Mesendoderm (in vitro differentiated cells): ENCODE data around the gene ABHD17A.
A peak's percentile ranks its signal among the peaks of the same experiment; 100 is the strongest.
"Not testable (repeated sequence)": the region's sequence is repeated elsewhere in the genome, so short reads cannot be mapped to it uniquely, and the experiment has no call there.

Experiments
- DNase-seq: peaks from one replicate; pipeline ENCODE4 v3.0.0; 2013
- H2AK5ac ChIP-seq: 2 replicates; pipeline ENCODE4 v1.6.1; 2013; ENCODE audit warnings: low read length, inconsistent platforms
- H2BK120ac ChIP-seq: 2 replicates; pipeline ENCODE4 v1.6.1; 2013; ENCODE audit warnings: low read depth, mild to moderate bottlenecking, low read length, moderate library complexity, mixed read lengths
- H2BK15ac ChIP-seq: replicated peaks from 2 replicates; pipeline ENCODE4 v1.6.1; 2013; ENCODE audit warnings: low read depth, mild to moderate bottlenecking, moderate library complexity
- H2BK5ac ChIP-seq: 2 replicates; pipeline ENCODE4 v1.6.1; 2013; ENCODE audit warnings: low read length, inconsistent platforms
- H3K18ac ChIP-seq: 2 replicates; pipeline ENCODE4 v1.6.1; 2013; ENCODE audit warnings: mild to moderate bottlenecking, low read length, mixed read lengths
- H3K23ac ChIP-seq: one replicate; pipeline ENCODE4 v1.6.1; 2013; ENCODE audit warnings: low read length
- H3K27ac ChIP-seq: 2 replicates; pipeline ENCODE4 v1.5.1; 2013; ENCODE audit warnings: low read depth, mild to moderate bottlenecking, inconsistent platforms, low read length, moderate library complexity
- H3K27me3 ChIP-seq: 2 replicates; pipeline ENCODE4 v1.6.1; 2013; ENCODE audit warnings: low read length, control low read depth, mild to moderate bottlenecking, inconsistent platforms; ENCODE audit not compliant: insufficient read depth, poor library complexity
- H3K36me3 ChIP-seq: 2 replicates; pipeline ENCODE4 v1.6.1; 2013; ENCODE audit warnings: low read length, inconsistent platforms; ENCODE audit not compliant: control insufficient read depth, insufficient read depth
- H3K4ac ChIP-seq: one replicate; pipeline ENCODE4 v1.6.1; 2013; ENCODE audit warnings: low read depth, mild to moderate bottlenecking, low read length, moderate library complexity
- H3K4me1 ChIP-seq: 2 replicates; pipeline ENCODE4 v1.6.1; 2013; ENCODE audit warnings: low read depth, low read length, inconsistent platforms; ENCODE audit not compliant: control insufficient read depth
- H3K4me2 ChIP-seq: 2 replicates; pipeline ENCODE4 v1.6.1; 2013; ENCODE audit warnings: low read length
- H3K4me3 ChIP-seq: 2 replicates; pipeline ENCODE4 v1.5.1; 2013; ENCODE audit warnings: mild to moderate bottlenecking, low read length
- H3K56ac ChIP-seq: one replicate; pipeline ENCODE4 v1.6.1; 2013; ENCODE audit warnings: low read length
- H3K79me1 ChIP-seq: 2 replicates; pipeline ENCODE4 v1.6.1; 2013; ENCODE audit warnings: low read length, inconsistent platforms
- H3K79me2 ChIP-seq: 2 replicates; pipeline ENCODE4 v1.6.1; 2013; ENCODE audit warnings: mild to moderate bottlenecking, low read length; ENCODE audit not compliant: control insufficient read depth, insufficient read depth
- H3K9ac ChIP-seq: 2 replicates; pipeline ENCODE4 v1.6.1; 2013; ENCODE audit warnings: low read length, inconsistent platforms
- H4K5ac ChIP-seq: one replicate; pipeline ENCODE4 v1.6.1; 2013; ENCODE audit warnings: low read length
- H4K8ac ChIP-seq: one replicate; pipeline ENCODE4 v1.6.1; 2013; ENCODE audit warnings: low read depth, mild to moderate bottlenecking, control low read depth, low read length, moderate library complexity
- WGBS: extraction: QIAGEN DNeasy Blood & Tissue Kit; methylation state at CpG from one replicate; pipeline ENCODE4 v1.1.7; 2013; ENCODE audit warnings: low lambda C conversion rate, missing lambda C conversion rate; ENCODE audit not compliant: insufficient coverage; ENCODE audit errors: extremely low coverage; 5-methylcytosine and 5-hydroxymethylcytosine counted together

The ABHD17A gene

GRCh38 chr19:1880611-1881392 lies 4.5 kb downstream of the ABHD17A start:
- H3K4ac ChIP-seq, result no peak overlapping the region
- H3K18ac ChIP-seq, result no peak overlapping the region
- peaks cover 23% of the 10 kb centered on the region for H3K79me1 ChIP-seq
- H3K4me3 ChIP-seq, result no peak overlapping the region
- H3K4me2 ChIP-seq, result no peak overlapping the region
- H3K27ac ChIP-seq, result no peak overlapping the region
- peaks cover 10% of the 10 kb centered on the region for H3K4me1 ChIP-seq
- no peaks in the 10 kb centered on the region for H3K36me3 ChIP-seq
- no CpG with 5 or more reads among the region's 35 CpGs for WGBS
- H4K5ac ChIP-seq, result no peak overlapping the region
- H3K79me2 ChIP-seq, result peaks cover 28% of the 10 kb centered on the region
- no peak overlapping the region for H2AK5ac ChIP-seq
- H3K9ac ChIP-seq, result no peak overlapping the region
- no peak overlapping the region for H2BK120ac ChIP-seq
- H2BK15ac ChIP-seq, result no peak overlapping the region
- H3K27me3 ChIP-seq, result no peaks in the 10 kb centered on the region
- no peak overlapping the region for H4K8ac ChIP-seq
- no peak overlapping the region for H3K56ac ChIP-seq
- no peak overlapping the region for H3K23ac ChIP-seq
- H2BK5ac ChIP-seq, result no peak overlapping the region
- no peak for DNase-seq

GRCh38 chr19:1879982-1880381 lies 5.3 kb downstream of the ABHD17A start:
- not testable (repeated sequence) for H4K8ac ChIP-seq, H2BK5ac ChIP-seq, H2AK5ac ChIP-seq, H3K56ac ChIP-seq, H4K5ac ChIP-seq, H3K4ac ChIP-seq, H3K27me3 ChIP-seq, H3K4me3 ChIP-seq, H3K18ac ChIP-seq, H3K9ac ChIP-seq, DNase-seq, H3K4me1 ChIP-seq, H3K27ac ChIP-seq, H3K23ac ChIP-seq, H3K36me3 ChIP-seq, H3K4me2 ChIP-seq, H2BK15ac ChIP-seq, H2BK120ac ChIP-seq
- WGBS, result no CpG with 5 or more reads among the region's 17 CpGs
- Histone ChIP-seq H3K79me1 (peaks cover 23% of the 10 kb centered on the region), H3K79me2 (peaks cover 33% of the 10 kb centered on the region)

- Histone ChIP-seq H3K79me2 (peaks cover 28% of the 10 kb centered on the region), H3K79me1 (peaks cover 16% of the 10 kb centered on the region)
- H2BK15ac ChIP-seq, H4K8ac ChIP-seq, H3K27me3 ChIP-seq, H2BK5ac ChIP-seq, H2AK5ac ChIP-seq, H3K27ac ChIP-seq, H3K9ac ChIP-seq, H3K4ac ChIP-seq, H3K18ac ChIP-seq, H3K23ac ChIP-seq, H4K5ac ChIP-seq, H3K56ac ChIP-seq, DNase-seq, H3K4me1 ChIP-seq, H3K36me3 ChIP-seq, H2BK120ac ChIP-seq, H3K4me3 ChIP-seq, H3K4me2 ChIP-seq: not testable (repeated sequence)
- no CpG with 5 or more reads among the region's 8 CpGs for WGBS
Observed at GRCh38 chr19:1878583-1878982, 6.7 kb downstream of the ABHD17A start.

- Histone ChIP-seq H3K56ac (peak overlapping the region; percentile 34), H3K79me2 (peaks cover 22% of the 10 kb centered on the region)
- not testable (repeated sequence) for H3K4me2 ChIP-seq, H3K27me3 ChIP-seq, H2AK5ac ChIP-seq, H3K79me1 ChIP-seq, H2BK5ac ChIP-seq, H3K4me3 ChIP-seq, H2BK15ac ChIP-seq, DNase-seq, H3K36me3 ChIP-seq, H4K8ac ChIP-seq, H3K18ac ChIP-seq, H3K4me1 ChIP-seq, H4K5ac ChIP-seq, H3K23ac ChIP-seq, H3K9ac ChIP-seq, H3K27ac ChIP-seq, H2BK120ac ChIP-seq, H3K4ac ChIP-seq
- WGBS, result no CpG with 5 or more reads among the region's 47 CpGs
Observed at GRCh38 chr19:1877280-1877660, 8.0 kb downstream of the ABHD17A start.

- not testable (repeated sequence) for H3K27me3 ChIP-seq, H2BK120ac ChIP-seq, H2BK5ac ChIP-seq, H4K8ac ChIP-seq, H3K36me3 ChIP-seq, DNase-seq, H3K4me1 ChIP-seq, H3K27ac ChIP-seq, H3K18ac ChIP-seq, H3K79me1 ChIP-seq, H2BK15ac ChIP-seq, H4K5ac ChIP-seq
- Histone ChIP-seq H2AK5ac (peak overlapping the region; percentile 82), H3K56ac (peak overlapping the region; percentile 92), H3K23ac (peak overlapping the region; percentile 72), H3K79me2 (peaks cover 21% of the 10 kb centered on the region), H3K9ac (peak overlapping the region; percentile 79), H3K4me2 (peak overlapping the region; percentile 99), H3K4me3 (peak overlapping the region; percentile 34), H3K4ac (peak overlapping the region; percentile 56)
- no CpG with 5 or more reads among the region's 53 CpGs for WGBS
Observed at GRCh38 chr19:1876496-1877279, 8.6 kb downstream of the ABHD17A start.
